Aorta (tissue), 5 donors: ENCODE results near the gene OR2A14. TPM values are rescaled to one million over a fixed set of nuclear protein-coding genes. Genes with fewer than 3 reads are reported as not detected.

Experiments used
- ATAC-seq: fragments of 200-7000 bp; cut with Tn5 transposase; one replicate; pipeline ENCODE4 v1.9.1; 2022; ENCODE audit warnings: moderate library complexity; ENCODE audit not compliant: low FRiP score
- DNase-seq, 2 donors: peaks; one replicate each; pipeline ENCODE4 v3.0.0-alpha.2; 2020
- H3K27ac ChIP-seq, 2 donors: one replicate each; pipeline ENCODE4 v1.5.1; 2013; ENCODE audit warnings: low read length in 2 of 2, mild to moderate bottlenecking in 2 of 2, moderate library complexity in 2 of 2, control low read depth in 1 of 2, inconsistent platforms in 1 of 2, low read depth in 1 of 2
- H3K27me3 ChIP-seq, 2 donors: one replicate each; pipeline ENCODE4 v1.6.1; 2013; ENCODE audit warnings: control low read depth in 1 of 2, low read length in 1 of 2, mild to moderate bottlenecking in 1 of 2, moderate library complexity in 1 of 2; ENCODE audit not compliant: insufficient read depth in 2 of 2, control insufficient read depth in 1 of 2
- H3K36me3 ChIP-seq, 2 donors: one replicate each; pipeline ENCODE4 v1.6.1; 2013; ENCODE audit warnings: control low read depth in 1 of 2, low read length in 1 of 2, mild to moderate bottlenecking in 1 of 2; ENCODE audit not compliant: insufficient read depth in 2 of 2, control insufficient read depth in 1 of 2
- H3K4me1 ChIP-seq, 2 donors: one replicate each; pipeline ENCODE4 v1.6.1; 2013; ENCODE audit warnings: low read length in 2 of 2, control low read depth in 1 of 2, mild to moderate bottlenecking in 1 of 2, moderate library complexity in 1 of 2; ENCODE audit not compliant: insufficient read depth in 2 of 2, control insufficient read depth in 1 of 2
- H3K4me3 ChIP-seq, 2 donors: one replicate each; pipeline ENCODE4 v1.5.1; 2013; ENCODE audit warnings: low read length in 2 of 2, control low read depth in 1 of 2, mild to moderate bottlenecking in 1 of 2
- H3K9me3 ChIP-seq: one replicate; pipeline ENCODE4 v1.6.1; 2013; ENCODE audit warnings: mild to moderate bottlenecking, low read length; ENCODE audit not compliant: control insufficient read depth
- WGBS, 2 donors: extraction: QIAGEN DNeasy Blood & Tissue Kit; methylation state at CpG; one replicate each; pipeline ENCODE4 v1.1.7; 2013; 5-methylcytosine and 5-hydroxymethylcytosine counted together
- intact Hi-C, 2 donors: fragments of 100-400 bp; cut with DNase I; formaldehyde crosslinking; loops; one replicate each; pipeline versions ENCODE4 v1.14.2 to v1.15.0; 2022
- long read RNA-seq, 2 donors: library from polyadenylated mRNA; unstranded; transcript quantifications; one replicate each; pipeline ENCODE4 v2.0.0, GENCODE V29; 2020 to 2021
- polyA plus RNA-seq, 2 donors: library from polyadenylated mRNA; stranded (reverse); fragments of 200-250 nt; gene quantifications; one replicate each; pipeline ENCODE4 v1.2.3, GENCODE V29; 2013
- total RNA-seq, 2 donors: library from RNA; stranded (reverse); fragmentation: NEBNext Ultra II Directional; extraction: Animal tissue kit (Norgen Biotek cat#: 25700); gene quantifications; one replicate each; pipeline ENCODE4 v1.2.1, GENCODE V29; 2021
- donor health status: healthy with polysubstance abuse.
- donor health status: Bipolar disorder and iron deficiency.
- donor health status: DM: no; HTN: no; CAD: no.
- donor health status: DM: no; HTN: no; CAD: no.
- donor health status: DM: yes; HTN: yes; CAD: no.

OR2A14 gene, protein sequence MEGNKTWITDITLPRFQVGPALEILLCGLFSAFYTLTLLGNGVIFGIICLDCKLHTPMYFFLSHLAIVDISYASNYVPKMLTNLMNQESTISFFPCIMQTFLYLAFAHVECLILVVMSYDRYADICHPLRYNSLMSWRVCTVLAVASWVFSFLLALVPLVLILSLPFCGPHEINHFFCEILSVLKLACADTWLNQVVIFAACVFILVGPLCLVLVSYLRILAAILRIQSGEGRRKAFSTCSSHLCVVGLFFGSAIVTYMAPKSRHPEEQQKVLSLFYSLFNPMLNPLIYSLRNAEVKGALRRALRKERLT
- total RNA-seq: not detected
- polyA plus RNA-seq: not detected
- long read RNA-seq, donor 1: 0 reads
- long read RNA-seq, donor 2, partial matches to known transcripts: 0 of 1 reads
- long read RNA-seq, donor 2, other reads (novel, unspliced or antisense): 1 of 1 reads

DNA sequence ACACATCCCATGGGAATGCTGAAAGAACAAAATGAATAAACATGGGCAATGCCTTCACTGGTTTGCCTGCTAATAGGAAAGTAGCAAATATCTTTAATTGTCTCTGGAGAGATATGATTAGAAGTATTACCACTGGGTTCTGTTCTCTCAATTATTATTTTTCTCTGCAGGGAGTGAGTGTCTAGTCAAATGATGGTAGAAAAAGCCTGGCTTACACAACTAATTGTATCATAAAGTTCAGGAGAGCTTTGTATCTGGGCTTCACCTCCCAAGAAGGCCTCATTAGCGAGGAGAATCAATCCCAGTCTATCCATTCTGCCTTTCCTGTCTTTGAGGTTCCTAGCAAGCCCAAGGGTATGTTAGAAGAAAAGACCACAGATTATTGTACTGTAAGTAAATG is at the start of gene OR2A14:
Gene OR2A14 (plus strand): TSS at position 301 of the 400 bp plus-strand sequence. CDS start 5,937 bp downstream, outside the sequence.
- ATAC-seq: no peak
- no peak for DNase-seq
- intact Hi-C loops: no loop called here
- H3K9me3 ChIP-seq: peaks cover 2% of the 10 kb centered on the region
- WGBS, 2 donors: 89 to 96% methylated on average over 1 of the region's 1 CpG
- H3K36me3 ChIP-seq: no peaks in the 10 kb centered on the region
- no peaks in the 10 kb centered on the region for H3K27me3 ChIP-seq
- H3K4me1 ChIP-seq: no peaks in the 10 kb centered on the region
- H3K27ac ChIP-seq: no peak within 1 kb of the TSS
- no peak within 1 kb of the TSS for H3K4me3 ChIP-seq

GRCh38 chr7:144074374-144074773 is 48.6 kb upstream of the OR2A14 start:
- ATAC-seq: no peak

GRCh38 chr7:144085978-144086377 is 37.0 kb upstream of the OR2A14 start, which contains the start of gene OR2A12:
Gene OR2A12, plus strand, starts transcription at chr7:144086278. Its CDS starts 8,830 bp downstream, at chr7:144095108.
- whole genome bisulfite sequencing, 2 donors: 68 to 83% methylated on average over 2 of the region's 2 CpGs
- H3K9me3 ChIP-seq: no peaks in the 10 kb centered on the region
- H3K27ac ChIP-seq: no peak within 1 kb of the TSS
- no peaks in the 10 kb centered on the region for H3K27me3 ChIP-seq
- H3K36me3 ChIP-seq: no peaks in the 10 kb centered on the region
- DNase-seq (no peak), ATAC-seq (no peak)
- intact Hi-C loops: no loop called here
- no peak within 1 kb of the TSS for H3K4me3 ChIP-seq
- H3K4me1 ChIP-seq: no peaks in the 10 kb centered on the region

More at GRCh38 chr7:144074374-144074773, 48.6 kb upstream of the OR2A14 start:
- Histone ChIP-seq H3K36me3 (no peaks in the 10 kb centered on the region), H3K4me1 (no peaks in the 10 kb centered on the region), H3K27me3 (no peaks in the 10 kb centered on the region), H3K9me3 (no peaks in the 10 kb centered on the region), H3K27ac (no peak overlapping the region), H3K4me3 (no peak overlapping the region)
- intact Hi-C loops: no loop called here
- DNase-seq: no peak
- 90 to 92% methylated on average over 8 of the region's 8 CpGs for WGBS, 2 donors

GRCh38 chr7:144086730-144087129 is 36.2 kb upstream of the OR2A14 start:
- H3K9me3 ChIP-seq: no peaks in the 10 kb centered on the region
- H3K4me1 ChIP-seq: no peaks in the 10 kb centered on the region
- no peak for ATAC-seq
- H3K36me3 ChIP-seq: no peaks in the 10 kb centered on the region
- DNase-seq: no peak
- no peak overlapping the region for H3K27ac ChIP-seq
- WGBS, 2 donors: 62 to 63% methylated on average over 4 of the region's 4 CpGs
- no peak overlapping the region for H3K4me3 ChIP-seq
- intact Hi-C loops: no loop called here
- H3K27me3 ChIP-seq: no peaks in the 10 kb centered on the region

- ATAC-seq: no peak
- intact Hi-C loops: no loop called here
- WGBS, 2 donors: 5 to 12% methylated on average over 1 of the region's 1 CpG
- no peak for DNase-seq
- Histone ChIP-seq H3K4me3 (no peak overlapping the region), H3K4me1 (no peaks in the 10 kb centered on the region), H3K36me3 (no peaks in the 10 kb centered on the region), H3K9me3 (no peaks in the 10 kb centered on the region), H3K27me3 (no peaks in the 10 kb centered on the region), H3K27ac (no peak overlapping the region)
Observed at GRCh38 chr7:144087230-144087629, 35.7 kb upstream of the OR2A14 start.

DNA sequence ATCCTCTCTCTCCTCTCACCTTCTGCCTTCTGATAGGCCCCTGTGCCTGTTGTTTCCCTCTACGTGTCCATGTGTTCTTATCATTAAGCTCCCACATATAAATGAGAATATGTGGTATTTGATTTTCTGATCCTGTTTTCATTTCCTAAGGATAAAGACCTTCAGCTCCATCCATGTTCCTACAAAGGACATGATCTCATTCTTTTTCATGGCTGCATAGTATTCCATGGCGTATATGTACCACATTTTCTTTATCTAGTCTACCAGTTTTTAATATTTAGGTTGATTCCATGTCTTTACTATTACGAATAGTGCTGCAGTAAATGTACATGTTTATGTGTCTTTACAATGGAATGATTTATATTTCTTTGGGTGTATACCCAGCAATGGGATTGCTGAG is 32.3 kb upstream of the OR2A14 start:
- no peak overlapping the region for H3K27ac ChIP-seq
- ATAC-seq (no peak), DNase-seq (no peak)
- intact Hi-C loops: no loop called here
- no peaks in the 10 kb centered on the region for H3K27me3 ChIP-seq
- no peaks in the 10 kb centered on the region for H3K4me1 ChIP-seq
- H3K4me3 ChIP-seq: no peak overlapping the region
- no peaks in the 10 kb centered on the region for H3K36me3 ChIP-seq
- 88 to 92% methylated on average over 3 of the region's 3 CpGs for WGBS, 2 donors
- H3K9me3 ChIP-seq: peaks cover under 1% of the 10 kb centered on the region

DNA sequence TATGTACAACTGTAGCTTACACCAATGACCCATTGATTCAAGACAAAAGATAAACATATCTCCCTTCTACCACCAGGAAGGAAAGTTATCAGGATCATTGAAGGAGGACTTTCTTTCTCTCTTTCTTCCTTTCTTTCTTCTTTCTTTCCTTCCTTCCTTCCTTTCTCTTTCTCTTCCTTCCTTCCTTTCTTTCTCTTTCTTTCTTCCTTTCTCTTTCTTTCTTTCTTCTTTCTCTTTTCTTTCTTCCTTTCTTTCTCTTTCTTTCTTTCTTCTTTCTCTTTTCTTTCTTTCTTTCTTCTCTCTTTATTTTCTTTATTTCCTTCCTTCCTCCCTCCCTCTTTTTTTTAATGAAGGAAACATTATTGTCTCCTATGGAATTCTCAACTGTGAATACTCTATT is 24.2 kb upstream of the OR2A14 start:
- H3K4me1 ChIP-seq: no peaks in the 10 kb centered on the region
- intact Hi-C loops: no loop called here
- H3K27ac ChIP-seq: no peak overlapping the region
- DNase-seq (no peak), ATAC-seq (no peak)
- no peaks in the 10 kb centered on the region for H3K36me3 ChIP-seq
- no peaks in the 10 kb centered on the region for H3K27me3 ChIP-seq
- H3K4me3 ChIP-seq: no peak overlapping the region
- H3K9me3 ChIP-seq: peaks cover 2% of the 10 kb centered on the region

DNA sequence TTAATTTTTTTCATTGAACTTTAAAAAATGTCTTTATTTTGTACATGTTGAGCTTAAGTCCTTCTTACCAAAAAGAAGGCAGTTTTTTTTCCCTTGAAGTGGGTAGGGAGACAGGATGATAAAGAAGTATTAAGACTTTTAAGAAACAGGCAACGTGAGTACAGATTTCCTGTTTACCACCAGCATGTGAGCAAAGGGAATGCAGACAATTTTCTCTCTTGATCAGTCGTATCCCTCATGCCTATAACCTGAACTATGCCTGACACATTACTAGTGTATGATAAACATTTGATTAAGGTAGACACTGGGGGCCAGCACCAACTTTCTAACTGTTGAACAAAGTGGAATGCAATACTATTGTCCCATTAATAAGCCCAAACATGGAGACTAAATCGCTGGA is 22.4 kb upstream of the OR2A14 start:
- DNase-seq (no peak), ATAC-seq (no peak)
- Histone ChIP-seq H3K27ac (no peak overlapping the region), H3K36me3 (no peaks in the 10 kb centered on the region), H3K4me3 (no peak overlapping the region), H3K4me1 (no peaks in the 10 kb centered on the region), H3K27me3 (no peaks in the 10 kb centered on the region), H3K9me3 (peaks cover 2% of the 10 kb centered on the region)
- WGBS, 2 donors: 52 to 61% methylated on average over 3 of the region's 3 CpGs
- intact Hi-C loops: no loop called here

DNA sequence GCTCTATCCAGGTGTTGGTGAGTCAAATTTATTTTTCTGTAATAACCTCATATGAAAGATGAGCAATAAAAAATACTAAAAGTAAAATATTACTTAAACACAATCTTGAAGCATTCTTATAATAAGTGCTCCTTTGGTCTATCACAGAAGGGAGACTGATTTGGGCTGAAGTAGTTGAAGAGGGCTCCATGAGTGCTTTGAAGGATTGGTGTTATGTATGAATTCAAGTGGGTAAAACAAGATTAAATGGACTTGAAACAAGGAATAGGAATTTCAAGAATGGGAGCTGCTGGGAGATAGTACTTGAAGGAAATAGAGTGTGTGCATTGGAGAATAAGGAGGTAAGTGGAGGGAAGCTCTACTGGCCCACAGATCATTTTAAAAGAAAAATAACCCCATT is 20.9 kb upstream of the OR2A14 start:
- ATAC-seq: no peak

More for the DNA sequence above, 20.9 kb upstream of the OR2A14 start:
- Histone ChIP-seq H3K4me3 (no peak overlapping the region), H3K27me3 (no peaks in the 10 kb centered on the region), H3K4me1 (no peaks in the 10 kb centered on the region), H3K9me3 (no peaks in the 10 kb centered on the region), H3K27ac (no peak overlapping the region), H3K36me3 (no peaks in the 10 kb centered on the region)
- no peak for DNase-seq
- intact Hi-C loops: no loop called here
